HEK293 (cell line): ENCODE data around the gene MMP11.

ENCODE experiments used
- HOXA7 ChIP-seq: sonication (generic); formaldehyde crosslinking; IDR thresholded peaks from 2 replicates; pipeline ENCODE4 v1.8.1; 2022; ENCODE audit warnings: missing genetic modification reagents, borderline replicate concordance
- MYNN ChIP-seq: fragments of 450-650 bp; formaldehyde crosslinking; IDR thresholded peaks from 2 replicates; pipeline ENCODE4 v1.5.1; 2016; ENCODE audit warnings: missing biosample characterization, missing genetic modification characterization, borderline replicate concordance
- REPIN1 ChIP-seq: fragments of 450-650 bp; formaldehyde crosslinking; IDR thresholded peaks from 2 replicates; pipeline ENCODE4 v1.5.1; 2017; ENCODE audit warnings: missing biosample characterization, missing genetic modification characterization, low read depth
- ZFP41 ChIP-seq: fragments of 450-650 bp; formaldehyde crosslinking; IDR thresholded peaks from 2 replicates; pipeline ENCODE4 v1.5.1; 2016; ENCODE audit warnings: missing biosample characterization, missing genetic modification characterization, borderline replicate concordance
- ZNF146 ChIP-seq: fragments of 450-650 bp; formaldehyde crosslinking; IDR thresholded peaks from 2 replicates; pipeline ENCODE4 v1.5.1; 2016; ENCODE audit warnings: missing biosample characterization, missing genetic modification characterization
- ZNF184 ChIP-seq: fragments of 450-650 bp; IDR thresholded peaks from 2 replicates; pipeline ENCODE4 v1.5.1; 2018; ENCODE audit warnings: missing biosample characterization, mild to moderate bottlenecking, missing genetic modification characterization
- ZNF202 ChIP-seq: fragments of 450-650 bp; formaldehyde crosslinking; IDR thresholded peaks from 2 replicates; pipeline ENCODE4 v1.5.1; 2016; ENCODE audit warnings: missing biosample characterization, missing genetic modification characterization, borderline replicate concordance
- ZNF514 ChIP-seq: fragments of 450-650 bp; formaldehyde crosslinking; IDR thresholded peaks from 2 replicates; pipeline ENCODE4 v1.5.1; 2016; ENCODE audit warnings: missing biosample characterization, missing genetic modification characterization
- ZNF610 ChIP-seq: fragments of 450-650 bp; formaldehyde crosslinking; IDR thresholded peaks from 2 replicates; pipeline ENCODE4 v1.5.1; 2016; ENCODE audit warnings: missing biosample characterization, missing genetic modification characterization, borderline replicate concordance
- TF ChIP-seq, protein P1 (sequence below): fragments of 450-650 bp; formaldehyde crosslinking; IDR thresholded peaks from 2 replicates; pipeline ENCODE4 v1.5.1; 2016; ENCODE audit warnings: missing biosample characterization, missing genetic modification characterization
- TF ChIP-seq, protein P2 (sequence below): fragments of 450-650 bp; formaldehyde crosslinking; IDR thresholded peaks from 2 replicates; pipeline ENCODE4 v1.5.1; 2016; ENCODE audit warnings: missing biosample characterization, missing genetic modification characterization
- TF ChIP-seq, protein P3 (sequence below): IDR thresholded peaks from 2 replicates; pipeline ENCODE4 v1.6.1; 2011; ENCODE audit warnings: mild to moderate bottlenecking, low read depth, low read length, borderline replicate concordance

DNA sequence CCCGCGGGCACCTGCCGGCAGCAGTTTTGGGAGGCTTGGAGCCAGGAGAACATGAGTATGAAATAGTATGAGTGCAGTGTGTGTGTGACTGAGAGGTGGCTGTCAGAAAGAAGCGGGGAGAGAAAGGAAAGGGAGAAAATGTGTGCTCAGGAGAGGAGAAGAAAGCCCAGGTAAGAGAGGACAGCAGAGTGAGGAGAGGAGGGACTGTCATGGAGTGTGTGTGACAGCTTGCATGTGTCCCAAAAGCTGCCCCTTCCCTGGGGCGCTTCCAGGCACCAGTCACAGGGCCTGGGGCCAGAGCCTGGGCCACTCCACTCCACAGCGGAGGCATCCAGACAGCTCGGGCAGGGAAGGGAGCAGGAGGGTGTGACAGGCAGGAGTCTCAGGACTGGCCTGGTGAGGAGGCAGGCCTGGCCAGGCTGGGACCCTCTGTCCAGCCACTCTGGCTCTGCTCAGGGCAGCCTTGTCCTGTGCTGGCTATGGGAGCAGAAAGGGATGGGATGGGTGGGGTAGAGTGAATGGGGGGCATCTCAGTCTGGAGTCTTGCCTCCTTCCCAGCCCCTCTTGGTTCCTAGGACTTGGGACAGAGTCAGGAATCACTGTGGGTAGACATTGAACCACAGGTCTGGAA is 949 bp downstream of the MMP11 start:
- no peak for TF ChIP-seq REPIN1 (tag by site-specific recombination)
- TF ChIP-seq, protein P1, sequence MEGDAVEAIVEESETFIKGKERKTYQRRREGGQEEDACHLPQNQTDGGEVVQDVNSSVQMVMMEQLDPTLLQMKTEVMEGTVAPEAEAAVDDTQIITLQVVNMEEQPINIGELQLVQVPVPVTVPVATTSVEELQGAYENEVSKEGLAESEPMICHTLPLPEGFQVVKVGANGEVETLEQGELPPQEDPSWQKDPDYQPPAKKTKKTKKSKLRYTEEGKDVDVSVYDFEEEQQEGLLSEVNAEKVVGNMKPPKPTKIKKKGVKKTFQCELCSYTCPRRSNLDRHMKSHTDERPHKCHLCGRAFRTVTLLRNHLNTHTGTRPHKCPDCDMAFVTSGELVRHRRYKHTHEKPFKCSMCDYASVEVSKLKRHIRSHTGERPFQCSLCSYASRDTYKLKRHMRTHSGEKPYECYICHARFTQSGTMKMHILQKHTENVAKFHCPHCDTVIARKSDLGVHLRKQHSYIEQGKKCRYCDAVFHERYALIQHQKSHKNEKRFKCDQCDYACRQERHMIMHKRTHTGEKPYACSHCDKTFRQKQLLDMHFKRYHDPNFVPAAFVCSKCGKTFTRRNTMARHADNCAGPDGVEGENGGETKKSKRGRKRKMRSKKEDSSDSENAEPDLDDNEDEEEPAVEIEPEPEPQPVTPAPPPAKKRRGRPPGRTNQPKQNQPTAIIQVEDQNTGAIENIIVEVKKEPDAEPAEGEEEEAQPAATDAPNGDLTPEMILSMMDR (tag by site-specific recombination), result no peak
- TF ChIP-seq ZNF184 (tag by site-specific recombination), result no peak
- no peak for TF ChIP-seq ZFP41 (tag by site-specific recombination)
- no peak for TF ChIP-seq HOXA7 (CRISPR knock-in tag)
- TF ChIP-seq ZNF610, result no peak
- no peak for TF ChIP-seq ZNF146 (tag by site-specific recombination)
- TF ChIP-seq ZNF202 (tag by site-specific recombination), result no peak
- TF ChIP-seq, protein P2, sequence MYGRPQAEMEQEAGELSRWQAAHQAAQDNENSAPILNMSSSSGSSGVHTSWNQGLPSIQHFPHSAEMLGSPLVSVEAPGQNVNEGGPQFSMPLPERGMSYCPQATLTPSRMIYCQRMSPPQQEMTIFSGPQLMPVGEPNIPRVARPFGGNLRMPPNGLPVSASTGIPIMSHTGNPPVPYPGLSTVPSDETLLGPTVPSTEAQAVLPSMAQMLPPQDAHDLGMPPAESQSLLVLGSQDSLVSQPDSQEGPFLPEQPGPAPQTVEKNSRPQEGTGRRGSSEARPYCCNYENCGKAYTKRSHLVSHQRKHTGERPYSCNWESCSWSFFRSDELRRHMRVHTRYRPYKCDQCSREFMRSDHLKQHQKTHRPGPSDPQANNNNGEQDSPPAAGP (tag by site-specific recombination), result no peak
- TF ChIP-seq ZNF514 (tag by site-specific recombination), result no peak
- no peak for TF ChIP-seq MYNN
- TF ChIP-seq, protein P3, sequence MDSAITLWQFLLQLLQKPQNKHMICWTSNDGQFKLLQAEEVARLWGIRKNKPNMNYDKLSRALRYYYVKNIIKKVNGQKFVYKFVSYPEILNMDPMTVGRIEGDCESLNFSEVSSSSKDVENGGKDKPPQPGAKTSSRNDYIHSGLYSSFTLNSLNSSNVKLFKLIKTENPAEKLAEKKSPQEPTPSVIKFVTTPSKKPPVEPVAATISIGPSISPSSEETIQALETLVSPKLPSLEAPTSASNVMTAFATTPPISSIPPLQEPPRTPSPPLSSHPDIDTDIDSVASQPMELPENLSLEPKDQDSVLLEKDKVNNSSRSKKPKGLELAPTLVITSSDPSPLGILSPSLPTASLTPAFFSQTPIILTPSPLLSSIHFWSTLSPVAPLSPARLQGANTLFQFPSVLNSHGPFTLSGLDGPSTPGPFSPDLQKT, result no peak
